GM18526 (cell line): ENCODE results near the gene RD3L.

Source experiments
- POLR2A ChIP-seq: IDR thresholded peaks from 3 replicates; pipeline ENCODE4 v1.6.1; 2011; ENCODE audit not compliant: insufficient read length; ENCODE audit errors: extremely low read depth

The RD3L gene

GRCh38 chr14:103905842-103906456, 36.4 kb downstream of the RD3L start:
- TF ChIP-seq POLR2A: no peak

GRCh38 chr14:103904493-103905107, 37.7 kb downstream of the RD3L start:
- TF ChIP-seq POLR2A: no peak

GRCh38 chr14:103899833-103900232, 42.5 kb downstream of the RD3L start:
- TF ChIP-seq POLR2A: no peak

DNA sequence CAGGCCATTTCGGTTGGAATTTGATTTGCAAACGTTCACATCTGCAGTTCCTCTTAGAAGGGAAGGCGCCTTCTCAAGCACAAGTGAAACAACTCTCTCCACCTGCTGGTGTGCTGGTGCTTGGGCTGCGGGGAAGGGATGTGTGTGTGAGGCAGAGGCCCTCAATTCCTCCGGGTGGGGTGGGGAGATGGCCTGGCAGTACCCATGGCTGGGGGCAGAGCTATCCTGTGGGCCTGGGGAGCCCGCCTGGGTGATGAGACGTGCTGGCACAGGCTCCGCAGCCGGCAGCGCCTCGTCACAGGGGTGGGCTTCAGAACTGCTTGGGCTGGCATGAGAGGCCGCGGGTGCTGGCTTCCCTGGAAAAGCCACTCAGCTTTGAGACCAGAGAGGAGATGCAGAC, 43.0 kb downstream of the RD3L start:
- no peak for TF ChIP-seq POLR2A

DNA sequence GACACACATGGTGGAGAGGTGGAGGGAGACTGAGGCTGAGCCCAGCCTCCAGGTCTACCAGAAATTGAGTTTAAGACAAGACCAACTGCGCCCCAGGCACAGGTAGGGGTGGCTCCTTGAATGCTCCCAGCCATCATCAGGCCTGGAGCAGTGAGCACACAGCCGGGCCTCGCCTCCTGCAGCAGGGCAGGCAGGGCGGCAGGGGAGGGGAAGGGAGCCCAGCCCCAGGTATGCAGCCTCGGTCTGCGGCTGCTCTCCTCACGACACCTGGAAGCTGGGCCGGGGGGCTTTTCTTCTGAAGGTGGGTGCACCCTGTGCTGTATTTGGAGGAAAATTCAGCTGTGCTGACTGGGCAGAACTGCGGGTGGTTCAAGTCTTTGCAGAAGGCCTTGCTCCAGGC, 43.6 kb downstream of the RD3L start:
- no peak for TF ChIP-seq POLR2A

DNA sequence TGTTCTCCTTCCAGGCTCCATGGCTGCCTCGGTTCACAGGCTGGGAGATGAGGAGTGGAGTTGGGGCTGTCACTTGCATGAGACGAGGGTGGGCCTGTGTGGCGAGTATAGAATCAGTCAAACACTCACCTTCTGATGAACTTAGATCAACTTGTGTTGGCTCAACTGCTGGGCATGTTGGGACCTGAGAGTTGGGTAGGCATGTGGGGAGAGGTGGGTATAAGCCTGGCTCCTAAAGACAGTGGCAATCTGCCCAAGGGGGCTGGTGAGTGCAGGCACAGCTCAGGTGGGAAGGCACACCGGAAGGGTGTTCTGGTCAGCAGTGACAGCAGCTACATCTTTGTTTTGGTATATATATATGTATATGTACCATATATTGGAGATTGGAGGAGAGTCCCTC, 44.1 kb downstream of the RD3L start:
- TF ChIP-seq POLR2A: no peak

DNA sequence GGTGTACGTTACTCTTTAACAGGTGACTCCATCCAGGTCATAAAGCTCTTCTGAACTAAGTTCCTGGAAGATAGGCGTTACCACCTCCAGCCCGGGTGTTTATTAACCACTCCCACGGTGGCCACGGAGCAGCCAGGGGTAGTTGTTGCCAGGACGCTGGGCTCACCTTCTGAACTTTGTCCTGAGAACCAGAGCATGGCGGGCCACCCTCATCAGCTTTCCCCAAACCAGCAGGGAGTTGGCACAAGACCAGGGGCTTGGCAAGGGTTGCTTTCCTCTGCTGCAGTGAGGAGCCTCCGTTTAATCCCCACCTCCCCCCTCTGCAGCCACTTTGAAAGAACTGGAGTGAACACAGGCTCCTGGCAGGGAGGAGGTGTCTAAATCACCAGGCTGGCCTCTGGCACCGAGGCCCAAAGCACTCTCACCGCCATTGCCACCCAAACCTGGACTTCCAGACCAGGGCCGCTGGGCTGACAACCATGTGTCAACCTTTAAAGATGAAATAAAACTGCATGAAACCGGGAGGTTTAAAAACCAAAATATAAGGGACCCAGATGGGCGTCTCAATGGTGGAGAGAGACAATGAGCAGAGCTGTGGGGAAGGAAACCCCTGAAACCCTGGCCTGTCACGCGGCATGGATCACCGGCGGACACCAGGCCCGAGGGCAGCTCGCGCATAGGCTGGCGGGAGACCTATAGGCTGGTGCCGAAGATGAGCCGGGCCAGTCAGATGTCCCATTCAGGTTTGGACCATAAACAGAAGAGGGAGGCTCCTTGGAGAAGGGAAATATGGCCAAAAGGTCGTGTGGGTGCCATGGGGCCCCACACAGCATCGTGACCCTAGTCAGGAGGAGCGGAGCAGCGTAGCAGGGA, 45.0 kb downstream of the RD3L start:
- TF ChIP-seq POLR2A: no peak

- TF ChIP-seq POLR2A: no peak
Observed at GRCh38 chr14:103896578-103896977, 45.8 kb downstream of the RD3L start.

DNA sequence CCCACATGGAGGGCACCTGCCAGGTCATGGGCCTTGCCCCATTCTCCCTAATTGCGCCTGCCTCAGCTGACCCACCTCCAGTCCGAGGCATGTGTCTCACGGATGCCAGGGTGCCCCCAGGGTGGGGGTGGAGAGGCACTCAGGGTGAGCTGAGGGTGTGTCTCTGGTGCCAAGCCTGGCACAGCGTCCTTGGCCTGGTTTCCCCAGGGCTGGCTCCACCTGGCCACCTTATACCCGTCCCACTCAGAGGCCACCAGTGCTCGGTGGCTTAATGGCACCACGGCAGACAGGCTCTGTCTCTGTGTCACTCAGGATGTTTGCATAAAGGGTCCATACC, 47.6 kb downstream of the RD3L start:
- no peak for TF ChIP-seq POLR2A

- TF ChIP-seq POLR2A: no peak
Observed at GRCh38 chr14:103894034-103894722, 48.2 kb downstream of the RD3L start.

DNA sequence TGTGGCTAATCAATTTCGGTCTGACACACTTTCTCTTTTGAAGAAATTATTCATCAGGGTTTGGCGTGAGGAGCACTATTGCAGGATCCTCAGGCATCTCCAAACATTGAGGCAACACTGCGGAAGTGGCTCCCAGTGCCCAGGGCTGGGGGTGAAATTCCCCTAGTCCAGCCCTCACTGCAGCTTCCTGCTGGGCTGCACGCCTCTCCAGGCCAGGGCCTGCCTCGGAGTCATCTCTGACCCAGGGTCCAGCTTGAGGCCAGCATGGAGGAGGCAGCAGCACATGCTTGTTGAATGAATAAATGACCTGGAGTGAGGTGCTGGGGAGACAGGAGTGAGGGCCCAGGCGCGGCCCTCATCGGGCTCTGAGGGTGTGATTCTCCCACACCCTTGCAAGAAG, 50.1 kb downstream of the RD3L start:
- no peak for TF ChIP-seq POLR2A

DNA sequence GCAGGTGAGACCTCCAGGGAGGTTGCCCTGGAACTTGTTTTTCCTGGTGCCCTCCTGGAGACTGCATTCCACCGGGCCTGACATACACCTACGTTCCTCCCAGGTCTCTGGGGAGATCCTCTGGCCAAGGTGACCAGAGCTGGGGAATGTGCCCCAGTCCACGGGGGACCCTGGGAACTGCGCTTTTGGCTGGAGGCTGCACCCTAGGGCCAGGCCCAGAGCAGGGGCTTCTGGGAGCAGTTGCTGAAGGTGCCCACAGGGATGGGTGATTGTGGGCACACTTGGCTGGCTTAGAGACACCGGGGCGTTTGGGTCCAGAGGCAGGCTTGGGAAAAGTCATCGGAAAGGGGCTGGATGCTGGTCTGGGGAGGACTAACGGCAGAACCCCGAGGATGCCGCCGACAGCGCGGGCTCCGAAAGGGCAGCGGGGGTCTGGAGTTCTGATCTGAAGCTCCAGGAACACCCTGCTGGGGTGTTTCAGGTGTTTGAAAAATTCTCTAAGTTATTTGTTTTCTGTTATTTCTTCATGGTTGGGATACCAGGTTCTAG, 50.6 kb downstream of the RD3L start:
- no peak for TF ChIP-seq POLR2A

DNA sequence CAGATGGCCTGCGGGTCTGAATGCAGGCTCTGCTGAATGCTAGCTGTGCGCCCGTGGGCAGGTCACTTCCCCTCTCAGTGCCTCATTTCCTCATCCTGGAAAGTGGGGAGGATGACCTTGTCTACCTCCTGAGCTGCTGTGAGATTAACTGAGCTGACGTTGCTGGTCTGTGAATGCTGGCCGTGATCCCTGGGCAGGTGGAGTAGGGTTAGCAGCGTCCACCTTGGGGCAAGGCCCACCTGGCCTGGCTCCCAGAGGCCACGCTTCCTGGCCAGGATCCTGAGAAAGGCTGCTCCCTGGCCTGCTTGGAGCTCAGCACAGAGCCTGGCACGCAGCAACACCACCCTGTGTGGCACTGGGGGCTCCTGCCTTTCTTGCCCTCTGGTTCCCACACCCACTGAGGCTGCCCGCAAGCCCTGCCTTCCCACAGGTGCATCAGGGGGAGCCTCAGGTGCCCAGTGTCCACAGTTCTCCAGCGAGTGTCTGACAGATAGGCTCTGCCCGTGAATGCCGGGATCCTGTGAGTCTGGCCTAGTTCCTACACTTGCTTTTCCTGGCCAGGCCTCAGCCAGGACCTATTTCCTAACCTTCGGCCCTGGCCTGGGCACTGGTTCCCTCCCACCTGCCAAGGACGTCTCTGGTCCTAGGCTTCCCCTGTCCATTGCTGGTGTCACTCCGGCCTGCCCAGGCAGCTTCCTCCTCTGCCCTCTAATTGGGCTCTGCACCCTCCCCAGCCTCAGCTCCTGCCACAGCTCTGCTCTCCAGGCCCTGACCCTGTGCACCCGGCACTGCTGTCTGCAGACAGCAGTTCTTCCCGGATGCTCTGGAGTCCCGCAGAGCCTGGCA, 51.3 kb downstream of the RD3L start:
- no peak for TF ChIP-seq POLR2A
